Chondrocyte (in vitro differentiated cells): ENCODE data around the gene OTUD6A. TPM values are rescaled to one million over a fixed set of nuclear protein-coding genes. Genes with fewer than 3 reads are reported as not detected.

Experiments used
- DNase-seq: peaks from one replicate; pipeline ENCODE4 v3.0.0; 2021; ENCODE audit warnings: mixed read lengths, low spot score
- H3K27ac Mint-ChIP-seq: one replicate; pipeline ENCODE4 v1.8.0; 2021; ENCODE audit warnings: mild to moderate bottlenecking, moderate library complexity, mixed read lengths; ENCODE audit not compliant: unreplicated experiment
- H3K27me3 Mint-ChIP-seq: 2 replicates; pipeline ENCODE4 v1.8.0; 2021; ENCODE audit warnings: low read depth, mixed read lengths
- H3K36me3 Mint-ChIP-seq: 2 replicates; pipeline ENCODE4 v1.8.0; 2021; ENCODE audit warnings: low read depth, mixed read lengths
- H3K4me1 Mint-ChIP-seq: 2 replicates; pipeline ENCODE4 v1.8.0; 2021; ENCODE audit warnings: low read depth, mild to moderate bottlenecking, mixed read lengths
- H3K4me3 Mint-ChIP-seq: one replicate; pipeline ENCODE4 v1.8.0; 2021; ENCODE audit warnings: mild to moderate bottlenecking, moderate library complexity, mixed read lengths; ENCODE audit not compliant: unreplicated experiment
- H3K9me3 Mint-ChIP-seq: 2 replicates; pipeline ENCODE4 v1.8.0; 2021; ENCODE audit warnings: low read depth, mixed read lengths
- total RNA-seq: library from RNA; stranded (reverse); gene quantifications from 3 replicates; pipeline ENCODE4 v1.2.1, GENCODE V29; 2021
- TF ChIP-seq, protein P1 (sequence below): fragments of 200-600 bp; sonication (generic); IDR thresholded peaks from 2 replicates; pipeline ENCODE4 v1.5.0; 2021; ENCODE audit warnings: antibody characterized with exemption, mild to moderate bottlenecking, moderate library complexity

Gene OTUD6A
- total RNA-seq, 1 donor from 2014 or later, result not detected

DNA sequence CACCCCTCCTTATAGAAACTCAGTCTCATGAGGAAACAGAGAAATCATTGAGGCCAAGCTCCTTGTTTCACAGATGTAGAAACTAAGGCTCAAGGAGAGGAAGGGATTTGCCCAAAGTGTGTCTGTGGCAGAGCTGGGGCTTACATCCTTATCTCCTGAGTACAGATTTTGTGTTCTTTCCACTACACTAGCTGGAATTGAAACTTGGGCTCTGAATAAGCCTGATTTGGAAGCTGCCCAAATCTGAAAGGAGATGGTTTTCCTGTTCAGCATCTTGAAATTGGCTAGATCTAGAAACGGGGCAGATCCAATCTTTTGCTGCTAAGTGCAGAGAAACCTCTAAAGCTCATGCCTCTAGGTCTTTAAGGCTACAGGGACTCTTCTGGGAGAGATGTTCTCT lies 36.8 kb upstream of the OTUD6A start:
- Mint-ChIP-seq H3K4me1 (no peaks in the 10 kb centered on the region), H3K9me3 (peaks cover 11% of the 10 kb centered on the region), H3K27me3 (no peaks in the 10 kb centered on the region), H3K36me3 (no peaks in the 10 kb centered on the region), H3K27ac (no peak overlapping the region), H3K4me3 (no peak overlapping the region)
- TF ChIP-seq, protein P1, sequence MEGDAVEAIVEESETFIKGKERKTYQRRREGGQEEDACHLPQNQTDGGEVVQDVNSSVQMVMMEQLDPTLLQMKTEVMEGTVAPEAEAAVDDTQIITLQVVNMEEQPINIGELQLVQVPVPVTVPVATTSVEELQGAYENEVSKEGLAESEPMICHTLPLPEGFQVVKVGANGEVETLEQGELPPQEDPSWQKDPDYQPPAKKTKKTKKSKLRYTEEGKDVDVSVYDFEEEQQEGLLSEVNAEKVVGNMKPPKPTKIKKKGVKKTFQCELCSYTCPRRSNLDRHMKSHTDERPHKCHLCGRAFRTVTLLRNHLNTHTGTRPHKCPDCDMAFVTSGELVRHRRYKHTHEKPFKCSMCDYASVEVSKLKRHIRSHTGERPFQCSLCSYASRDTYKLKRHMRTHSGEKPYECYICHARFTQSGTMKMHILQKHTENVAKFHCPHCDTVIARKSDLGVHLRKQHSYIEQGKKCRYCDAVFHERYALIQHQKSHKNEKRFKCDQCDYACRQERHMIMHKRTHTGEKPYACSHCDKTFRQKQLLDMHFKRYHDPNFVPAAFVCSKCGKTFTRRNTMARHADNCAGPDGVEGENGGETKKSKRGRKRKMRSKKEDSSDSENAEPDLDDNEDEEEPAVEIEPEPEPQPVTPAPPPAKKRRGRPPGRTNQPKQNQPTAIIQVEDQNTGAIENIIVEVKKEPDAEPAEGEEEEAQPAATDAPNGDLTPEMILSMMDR, result no peak
- DNase-seq, result no peak

- H3K27me3 Mint-ChIP-seq, result no peaks in the 10 kb centered on the region
- H3K27ac Mint-ChIP-seq, result no peak overlapping the region
- H3K9me3 Mint-ChIP-seq, result peaks cover 11% of the 10 kb centered on the region
- no peak overlapping the region for H3K4me3 Mint-ChIP-seq
- TF ChIP-seq, protein P1, result no peak
- H3K36me3 Mint-ChIP-seq, result no peaks in the 10 kb centered on the region
- H3K4me1 Mint-ChIP-seq, result no peaks in the 10 kb centered on the region
- DNase-seq, result no peak
These were observed 36.0 kb upstream of the OTUD6A start for GRCh38 chrX:70026112-70026850.

- no peaks in the 10 kb centered on the region for H3K4me1 Mint-ChIP-seq
- peaks cover 11% of the 10 kb centered on the region for H3K9me3 Mint-ChIP-seq
- H3K27me3 Mint-ChIP-seq, result no peaks in the 10 kb centered on the region
- H3K27ac Mint-ChIP-seq, result no peak overlapping the region
- H3K36me3 Mint-ChIP-seq, result no peaks in the 10 kb centered on the region
- TF ChIP-seq, protein P1, result no peak
- no peak overlapping the region for H3K4me3 Mint-ChIP-seq
- no peak for DNase-seq
These were observed 35.4 kb upstream of the OTUD6A start for GRCh38 chrX:70026851-70027200.

DNA sequence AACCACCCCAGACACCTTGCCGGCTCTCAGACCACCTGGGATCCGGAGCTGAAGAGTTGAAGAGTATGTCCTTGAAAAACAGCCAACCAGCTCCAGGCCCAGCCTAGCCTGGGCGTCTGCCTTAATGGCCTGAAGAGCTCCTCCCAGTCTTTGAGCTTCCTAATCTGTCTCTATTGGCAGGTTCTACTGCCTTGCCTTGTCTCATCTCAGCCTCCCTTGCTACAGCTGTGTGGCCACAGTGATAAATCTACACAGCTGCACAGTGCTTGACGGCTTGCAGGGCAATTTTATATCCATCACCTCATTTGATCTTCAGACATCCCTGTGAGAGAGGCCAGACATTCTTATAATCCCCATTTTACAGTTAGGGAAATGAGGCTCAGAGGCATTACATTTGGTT lies 32.4 kb upstream of the OTUD6A start:
- Mint-ChIP-seq H3K4me1 (no peaks in the 10 kb centered on the region), H3K27me3 (no peaks in the 10 kb centered on the region), H3K4me3 (no peak overlapping the region), H3K9me3 (peaks cover 5% of the 10 kb centered on the region), H3K27ac (no peak overlapping the region), H3K36me3 (no peaks in the 10 kb centered on the region)
- TF ChIP-seq, protein P1, result no peak
- no peak for DNase-seq

GRCh38 chrX:70030301-70030767 lies 31.9 kb upstream of the OTUD6A start:
- DNase-seq, result no peak
- Mint-ChIP-seq H3K4me1 (no peaks in the 10 kb centered on the region), H3K4me3 (no peak overlapping the region), H3K36me3 (no peaks in the 10 kb centered on the region), H3K27me3 (no peaks in the 10 kb centered on the region), H3K27ac (no peak overlapping the region), H3K9me3 (peaks cover 7% of the 10 kb centered on the region)
- TF ChIP-seq, protein P1, result peak; percentile 81
